Gastroesophageal sphincter (tissue), 4 donors: ENCODE data around the gene GPATCH1. TPM values are rescaled to one million over a fixed set of nuclear protein-coding genes. Genes with fewer than 3 reads are reported as not detected.
"Not testable (repeated sequence)": the region's sequence is repeated elsewhere in the genome, so short reads cannot be mapped to it uniquely, and the experiment has no call there.

Source experiments
- ATAC-seq: fragments of 150-250 bp; one replicate; pipeline ENCODE4 v1.9.1; 2016; ENCODE audit warnings: mild to moderate bottlenecking, moderate library complexity
- H3K27ac ChIP-seq, 4 donors: fragments of 200-600 bp; sonication (generic) in 3 of 4; 1 replicate in 3 of 4; 2 replicates in 1 of 4; pipeline ENCODE4 v1.5.1; 2016 to 2019
- H3K27me3 ChIP-seq: fragments of 200-600 bp; sonication (generic); one replicate; pipeline ENCODE4 v1.5.1; 2019
- H3K36me3 ChIP-seq, 2 donors: fragments of 200-600 bp; sonication (generic); one replicate each; pipeline ENCODE4 v1.5.1; 2019; ENCODE audit warnings: control low read depth in 1 of 2
- H3K4me1 ChIP-seq, 3 donors: fragments of 200-600 bp; sonication (generic); 1 replicate in 2 of 3; 2 replicates in 1 of 3; pipeline ENCODE4 v1.5.1; 2016 to 2019; ENCODE audit warnings: control low read depth in 2 of 3
- H3K4me3 ChIP-seq, 2 donors: fragments of 200-600 bp; sonication (generic); one replicate each; pipeline ENCODE4 v1.5.1; 2019; ENCODE audit warnings: mild to moderate bottlenecking in 1 of 2, moderate library complexity in 1 of 2
- H3K9me3 ChIP-seq, 3 donors: fragments of 200-600 bp; sonication (generic); one replicate each; pipeline ENCODE4 v1.5.1; 2017 to 2019; ENCODE audit warnings: control low read depth in 2 of 3
- EP300 ChIP-seq: sonication (generic); formaldehyde crosslinking; IDR thresholded peaks from one replicate; pipeline ENCODE4 v1.6.1; 2017; ENCODE audit warnings: antibody characterized with exemption, mild to moderate bottlenecking
- POLR2A ChIP-seq, 2 donors: fragments of 450-650 bp; IDR thresholded peaks; one replicate each; pipeline ENCODE4 v1.6.1; 2017; ENCODE audit warnings: antibody characterized with exemption in 2 of 2, mild to moderate bottlenecking in 2 of 2, moderate library complexity in 1 of 2
- POLR2AphosphoS5 ChIP-seq: sonication (generic); formaldehyde crosslinking; IDR thresholded peaks from one replicate; pipeline ENCODE4 v1.6.1; 2017; ENCODE audit warnings: antibody characterized with exemption
- WGBS, 2 donors: methylation state at CpG; one replicate each; pipeline ENCODE4 v1.1.5; 2018; ENCODE audit warnings: low coverage in 1 of 2; 5-methylcytosine and 5-hydroxymethylcytosine counted together
- total RNA-seq, 4 donors: library from RNA; depleted of rRNA; stranded (reverse); fragments of >200 nt; gene quantifications; one replicate each; pipeline ENCODE4 v1.1.0, GENCODE V29; 2016
- TF ChIP-seq, protein P1 (sequence below), 4 experiments: fragments of 200-600 bp in 2 of 4; fragments of 450-650 bp in 2 of 4; sonication (generic) in 1 of 4; IDR thresholded peaks; one replicate each; pipeline ENCODE4 v1.5.1; 2017 to 2019; ENCODE audit warnings: antibody characterized with exemption in 4 of 4, mild to moderate bottlenecking in 2 of 4, moderate library complexity in 2 of 4

GPATCH1 gene
- total RNA-seq, 4 donors from 2014 or later: 6.2 to 10.4 (median 6.8) TPM

- no peaks in the 10 kb centered on the region for H3K27me3 ChIP-seq
- TF ChIP-seq, protein P1, sequence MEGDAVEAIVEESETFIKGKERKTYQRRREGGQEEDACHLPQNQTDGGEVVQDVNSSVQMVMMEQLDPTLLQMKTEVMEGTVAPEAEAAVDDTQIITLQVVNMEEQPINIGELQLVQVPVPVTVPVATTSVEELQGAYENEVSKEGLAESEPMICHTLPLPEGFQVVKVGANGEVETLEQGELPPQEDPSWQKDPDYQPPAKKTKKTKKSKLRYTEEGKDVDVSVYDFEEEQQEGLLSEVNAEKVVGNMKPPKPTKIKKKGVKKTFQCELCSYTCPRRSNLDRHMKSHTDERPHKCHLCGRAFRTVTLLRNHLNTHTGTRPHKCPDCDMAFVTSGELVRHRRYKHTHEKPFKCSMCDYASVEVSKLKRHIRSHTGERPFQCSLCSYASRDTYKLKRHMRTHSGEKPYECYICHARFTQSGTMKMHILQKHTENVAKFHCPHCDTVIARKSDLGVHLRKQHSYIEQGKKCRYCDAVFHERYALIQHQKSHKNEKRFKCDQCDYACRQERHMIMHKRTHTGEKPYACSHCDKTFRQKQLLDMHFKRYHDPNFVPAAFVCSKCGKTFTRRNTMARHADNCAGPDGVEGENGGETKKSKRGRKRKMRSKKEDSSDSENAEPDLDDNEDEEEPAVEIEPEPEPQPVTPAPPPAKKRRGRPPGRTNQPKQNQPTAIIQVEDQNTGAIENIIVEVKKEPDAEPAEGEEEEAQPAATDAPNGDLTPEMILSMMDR (IDR thresholded peaks at IDR 0.05): no peak
- no peak for TF ChIP-seq POLR2AphosphoS5
- no peak for TF ChIP-seq EP300
- no peak for TF ChIP-seq POLR2A (IDR thresholded peaks at IDR 0.05)
- WGBS, 2 donors: 81 to 87% methylated on average over 5 to 6 of the region's 6 CpGs
- H3K9me3 ChIP-seq: no peaks in the 10 kb centered on the region
- no peak for ATAC-seq
- H3K4me1 ChIP-seq: no peaks in the 10 kb centered on the region
- no peak overlapping the region for H3K27ac ChIP-seq
- H3K4me3 ChIP-seq: no peak overlapping the region
- H3K36me3 ChIP-seq: no peaks in the 10 kb centered on the region
Measured at GRCh38 chr19:33163481-33163880, 82.5 kb downstream of the GPATCH1 start.

GRCh38 chr19:33166037-33166436 is 85.1 kb downstream of the GPATCH1 start:
- H3K9me3 ChIP-seq, ATAC-seq, H3K4me1 ChIP-seq, H3K4me3 ChIP-seq, H3K36me3 ChIP-seq, H3K27ac ChIP-seq, H3K27me3 ChIP-seq: not testable (repeated sequence)
- WGBS, 2 donors: 48 to 81% methylated on average over 4 to 6 of the region's 6 CpGs

- Histone ChIP-seq H3K27ac (no peak overlapping the region), H3K4me1 (no peaks in the 10 kb centered on the region), H3K4me3 (no peak overlapping the region), H3K9me3 (no peaks in the 10 kb centered on the region), H3K36me3 (no peaks in the 10 kb centered on the region), H3K27me3 (no peaks in the 10 kb centered on the region)
- no peak for TF ChIP-seq POLR2AphosphoS5
- TF ChIP-seq POLR2A (IDR thresholded peaks at IDR 0.05): no peak
- TF ChIP-seq, protein P1 (IDR thresholded peaks at IDR 0.05): no peak
- no peak for TF ChIP-seq EP300
- WGBS, 2 donors: 94 to 100% methylated on average over 1 of the region's 1 CpG
- ATAC-seq: no peak
Measured at GRCh38 chr19:33167438-33167837, 86.5 kb downstream of the GPATCH1 start.

DNA sequence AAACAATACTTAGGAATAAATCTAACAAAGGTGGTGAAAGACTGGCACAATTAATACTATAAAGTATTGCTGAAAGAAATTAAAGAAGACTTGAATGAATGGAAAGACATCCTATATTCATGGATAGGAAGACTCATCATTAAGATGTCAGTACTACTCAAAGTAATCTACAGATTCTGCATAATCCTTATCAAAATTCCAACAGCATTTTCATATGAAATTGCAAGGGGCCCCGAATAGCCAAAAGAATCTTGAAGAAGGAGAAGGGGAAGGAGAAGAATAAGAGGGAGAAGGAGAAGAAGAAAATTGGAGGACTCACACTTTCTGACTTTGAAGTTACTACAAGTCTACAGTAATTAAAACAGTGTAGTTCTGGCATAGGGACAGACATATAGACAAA is 87.5 kb downstream of the GPATCH1 start:
- TF ChIP-seq, protein P1 (IDR thresholded peaks at IDR 0.05): no peak
- TF ChIP-seq POLR2AphosphoS5 (no peak), EP300 (no peak), POLR2A (IDR thresholded peaks at IDR 0.05) (no peak)
- no peaks in the 10 kb centered on the region for H3K27me3 ChIP-seq
- no peaks in the 10 kb centered on the region for H3K36me3 ChIP-seq
- H3K4me1 ChIP-seq: no peaks in the 10 kb centered on the region
- WGBS, 2 donors: 88% methylated on average over 1 of the region's 1 CpG; no CpG with 5 or more reads in 1 of the 2 donors
- no peaks in the 10 kb centered on the region for H3K9me3 ChIP-seq
- ATAC-seq: no peak
- no peak overlapping the region for H3K4me3 ChIP-seq
- H3K27ac ChIP-seq: no peak overlapping the region

GRCh38 chr19:33171222-33171795 is 90.3 kb downstream of the GPATCH1 start:
- no peak for TF ChIP-seq POLR2A (IDR thresholded peaks at IDR 0.05)
- no peak for TF ChIP-seq POLR2AphosphoS5
- TF ChIP-seq EP300: no peak
- WGBS, 2 donors: no CpG with 5 or more reads among the region's 1 CpG
- Histone ChIP-seq H3K27ac (no peak overlapping the region), H3K4me1 (peaks cover 0 to 21% (median 10%) of the 10 kb centered on the region in 3 donors), H3K36me3 (no peaks in the 10 kb centered on the region), H3K9me3 (no peaks in the 10 kb centered on the region), H3K4me3 (no peak overlapping the region), H3K27me3 (no peaks in the 10 kb centered on the region)
- no peak for ATAC-seq

GRCh38 chr19:33171916-33172359 is 91.0 kb downstream of the GPATCH1 start:
- Histone ChIP-seq H3K36me3 (no peaks in the 10 kb centered on the region), H3K4me1 (peaks cover 0 to 21% (median 10%) of the 10 kb centered on the region in 3 donors), H3K9me3 (no peaks in the 10 kb centered on the region), H3K27ac (no peak overlapping the region), H3K4me3 (no peak overlapping the region), H3K27me3 (no peaks in the 10 kb centered on the region)
- 78 to 92% methylated on average over 3 to 5 of the region's 6 CpGs for whole genome bisulfite sequencing, 2 donors
- ATAC-seq: no peak
- no peak for TF ChIP-seq POLR2A (IDR thresholded peaks at IDR 0.05)
- TF ChIP-seq POLR2AphosphoS5: no peak
- TF ChIP-seq, protein P1 (IDR thresholded peaks at IDR 0.05): no peak
- TF ChIP-seq EP300: no peak
